UCSD-AML1 (cell line): ENCODE results near the gene PLEKHG4.

Experiments
- DNase-seq: peaks from one replicate; lab custom pipeline; 2025; ENCODE audit not compliant: unreplicated experiment; lab: John Stamatoyannopoulos, UW

PLEKHG4 gene

GRCh38 chr16:67259705-67260104 is 19.6 kb upstream of the PLEKHG4 start:
- no peak for DNase-seq

DNA sequence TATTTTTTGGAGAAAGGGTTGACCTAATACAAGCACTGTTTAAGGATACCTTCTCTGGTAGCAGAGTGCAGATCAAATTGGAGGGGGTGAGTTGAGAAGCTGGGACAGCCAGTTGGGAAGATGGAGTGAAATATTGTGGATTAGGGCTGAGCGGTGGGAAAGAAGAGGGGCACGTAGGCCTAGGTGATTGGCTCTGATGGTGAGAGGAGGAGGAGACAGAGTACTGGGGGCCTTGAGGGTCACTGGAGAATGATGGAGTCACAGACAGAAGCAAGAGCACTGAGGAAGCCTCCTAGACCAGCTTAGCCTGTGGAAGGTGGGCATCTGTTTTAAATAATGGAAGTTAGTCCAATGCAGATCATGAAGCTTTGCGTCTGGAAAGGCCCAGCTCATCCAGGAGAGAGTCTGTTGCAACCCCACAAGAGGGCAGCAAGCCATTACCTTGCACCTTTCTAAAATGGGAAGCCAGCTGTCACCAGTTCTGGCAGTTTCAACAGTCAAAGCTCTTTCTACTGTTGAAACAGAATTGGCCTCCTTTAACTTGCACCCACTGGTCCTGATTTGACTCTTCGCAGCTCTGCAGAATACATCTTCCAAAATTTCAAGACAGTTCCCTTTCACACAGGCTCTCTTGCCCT is 18.8 kb upstream of the PLEKHG4 start:
- DNase-seq = peak; percentile 42

GRCh38 chr16:67263201-67263600 is 16.1 kb upstream of the PLEKHG4 start:
- no peak for DNase-seq

GRCh38 chr16:67264277-67264676 is 15.1 kb upstream of the PLEKHG4 start:
- no peak for DNase-seq

- no peak for DNase-seq
Observed at GRCh38 chr16:67264866-67265265, 14.5 kb upstream of the PLEKHG4 start.

DNA sequence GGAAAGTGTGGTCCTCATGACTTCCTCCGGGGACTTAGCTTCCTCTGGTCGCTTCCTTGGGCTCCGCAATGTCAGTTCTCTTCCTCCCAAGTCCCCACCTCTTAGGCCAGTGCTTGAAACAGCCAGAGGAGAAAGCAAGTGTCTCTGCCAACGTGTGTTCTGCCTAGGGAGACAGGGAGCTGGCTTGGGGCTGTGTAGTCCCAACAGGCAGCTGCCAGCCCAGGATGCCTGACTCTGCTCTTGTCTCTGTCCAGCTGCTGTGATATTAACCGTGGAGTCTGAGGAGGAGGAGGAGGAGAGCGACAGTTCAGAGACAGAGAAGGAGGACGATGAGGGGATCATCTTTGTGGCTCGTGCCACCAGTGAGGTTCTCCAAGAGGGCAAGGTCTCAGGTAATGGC is 13.5 kb upstream of the PLEKHG4 start:
- peak; percentile 32 for DNase-seq

- peak; percentile 65 for DNase-seq
Observed at GRCh38 chr16:67268136-67268579, 11.2 kb upstream of the PLEKHG4 start.

- no peak for DNase-seq
Observed at GRCh38 chr16:67269766-67270165, 9.6 kb upstream of the PLEKHG4 start.

GRCh38 chr16:67270931-67271338 is 8.4 kb upstream of the PLEKHG4 start:
- DNase-seq = no peak

- no peak for DNase-seq
Observed at GRCh38 chr16:67271446-67271845, 7.9 kb upstream of the PLEKHG4 start.

GRCh38 chr16:67275321-67275720 is 4.0 kb upstream of the PLEKHG4 start:
- DNase-seq = no peak

DNA sequence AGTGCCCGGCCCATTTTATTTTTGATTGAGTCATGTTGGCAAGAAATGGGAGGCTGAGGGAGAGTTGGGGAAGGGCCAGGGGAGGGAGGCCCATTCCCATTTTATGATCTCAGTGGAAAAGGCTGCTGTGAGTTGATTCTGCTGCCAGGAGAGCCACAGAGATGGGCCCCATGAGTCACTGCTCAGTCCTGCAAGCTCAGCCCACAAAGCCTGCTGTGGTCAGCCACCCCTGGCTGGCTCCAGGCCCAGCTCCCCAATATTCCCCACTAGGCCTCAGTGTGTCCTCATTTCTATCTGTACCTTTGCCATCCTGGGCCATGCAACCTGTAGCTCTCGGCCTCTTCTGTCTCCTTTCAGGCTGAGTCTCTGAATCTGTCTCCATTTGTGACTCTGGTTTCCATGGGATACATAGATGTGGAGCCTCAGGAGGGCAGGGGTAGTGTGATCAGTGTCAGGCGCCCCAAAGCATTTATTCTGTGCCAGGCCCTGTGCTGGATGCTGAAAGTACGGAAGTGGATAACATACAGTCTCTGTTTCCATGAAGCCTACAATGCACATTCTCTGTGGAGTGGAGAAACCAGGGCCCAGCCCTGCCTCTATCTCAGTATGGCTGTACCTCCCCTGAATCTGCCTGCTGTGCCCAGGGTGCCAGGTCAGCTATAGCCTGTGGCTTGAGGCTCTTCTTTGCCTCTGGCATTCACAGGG is 1.9 kb upstream of the PLEKHG4 start:
- no peak for DNase-seq

DNA sequence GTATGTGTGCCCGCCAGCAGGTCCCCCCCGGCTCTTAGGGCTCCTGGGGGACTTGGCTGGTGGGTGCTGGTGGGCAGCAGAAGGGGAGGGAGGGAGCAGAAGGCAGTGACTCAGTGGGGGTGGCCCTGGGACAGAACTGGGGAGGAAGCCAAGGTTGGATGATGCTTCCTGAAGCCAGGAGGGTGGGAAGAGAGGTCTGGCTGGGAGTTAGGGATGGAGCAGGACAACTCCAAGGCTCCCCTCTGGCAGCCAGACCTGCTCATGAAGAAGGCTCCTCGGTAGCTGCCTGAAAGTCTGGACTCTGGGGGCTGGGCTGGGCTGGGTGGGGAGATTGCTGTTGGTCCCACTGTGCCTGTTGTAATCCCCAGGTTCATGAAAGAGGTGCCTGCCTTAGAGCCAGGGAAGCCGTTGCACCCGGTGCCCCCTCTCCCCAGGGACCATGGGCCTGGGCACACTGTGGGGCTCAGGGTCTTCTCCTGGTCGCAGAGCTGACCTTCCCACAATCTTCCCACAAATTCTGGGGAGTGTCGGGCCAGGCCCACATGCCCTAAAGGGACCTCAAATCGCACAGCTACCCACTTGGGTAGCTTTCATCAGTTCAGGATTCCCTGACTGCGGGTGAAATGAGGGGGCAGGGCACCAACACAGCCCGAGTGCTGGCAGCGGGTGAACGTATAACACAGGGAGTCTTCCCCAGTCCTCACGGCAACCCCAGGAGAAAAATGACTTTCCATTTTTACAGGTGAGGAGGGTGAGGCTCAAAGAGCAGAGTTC is 1.1 kb upstream of the PLEKHG4 start:
- no peak for DNase-seq

- DNase-seq = peak; percentile 75
Observed at GRCh38 chr16:67278773-67279295, 498 bp upstream of the PLEKHG4 start.

- no peak for DNase-seq
Observed at GRCh38 chr16:67280090-67281015, 1.0 kb downstream of the PLEKHG4 start.

- no peak for DNase-seq
Observed at GRCh38 chr16:67281536-67282446, 2.5 kb downstream of the PLEKHG4 start.

- no peak for DNase-seq
Observed at GRCh38 chr16:67282447-67282805, 3.1 kb downstream of the PLEKHG4 start.

- no peak for DNase-seq
Observed at GRCh38 chr16:67283039-67283825, 3.9 kb downstream of the PLEKHG4 start.
